GM12892 (cell line): ENCODE results near the gene ATRNL1.

Source experiments
- POLR2A ChIP-seq: IDR thresholded peaks from 2 replicates; pipeline ENCODE4 v1.6.1; 2011; ENCODE audit warnings: low read depth, low read length, control low read depth
- POLR2AphosphoS5 ChIP-seq: IDR thresholded peaks from 2 replicates; pipeline ENCODE4 v1.6.1; 2011; ENCODE audit warnings: low read depth, low read length, control low read depth
- TAF1 ChIP-seq: IDR thresholded peaks from 2 replicates; pipeline ENCODE4 v1.6.1; 2011; ENCODE audit warnings: low read depth, mild to moderate bottlenecking, control low read depth, low read length, borderline replicate concordance

GRCh38 chr10:115935731-115936130, 842.6 kb downstream of the ATRNL1 start:
- TF ChIP-seq POLR2AphosphoS5 (no peak), TAF1 (no peak), POLR2A (no peak)
